ENCODE measurements around the gene RASAL1.

RASAL1 gene

GRCh38 chr12:113055594-113056380, 79.8 kb downstream of the RASAL1 start:
- DNase-seq: no peak

GRCh38 chr12:113054948-113055486, 80.5 kb downstream of the RASAL1 start:
- DNase-seq: no peak

GRCh38 chr12:113052326-113052725, 83.2 kb downstream of the RASAL1 start:
- DNase-seq: no peak

GRCh38 chr12:113051759-113052158, 83.8 kb downstream of the RASAL1 start:
- no peak for DNase-seq

- DNase-seq: no peak
Observed at GRCh38 chr12:113050795-113051194, 84.8 kb downstream of the RASAL1 start.

GRCh38 chr12:113049976-113050742, 85.4 kb downstream of the RASAL1 start:
- no peak for DNase-seq

Data from midbrain (tissue), 1 donor.